ENCODE results near the gene SLC35E1. TPM values are rescaled to one million over a fixed set of nuclear protein-coding genes. Genes with fewer than 3 reads are reported as not detected.

The SLC35E1 gene
- total RNA-seq, 1 experiment from 2014 or later: 52.6 TPM

DNA sequence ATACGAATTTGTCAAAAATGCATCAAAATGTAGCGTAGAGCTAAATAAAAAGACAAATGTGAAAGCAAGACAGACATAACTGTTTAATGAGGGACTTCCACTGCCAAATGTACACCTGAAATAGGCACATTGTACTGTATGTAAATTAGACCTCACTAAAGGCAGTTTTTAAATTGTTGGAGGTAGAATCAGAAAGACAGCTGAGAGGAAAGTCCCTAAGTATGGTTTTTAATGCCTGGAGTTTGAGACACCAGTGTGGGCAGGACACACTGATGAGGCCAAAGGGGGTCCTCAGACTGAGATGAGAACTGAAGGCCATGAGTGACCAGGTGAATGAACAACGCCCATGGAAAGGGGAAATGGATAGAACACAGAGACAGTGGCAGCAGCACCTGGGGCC, 32.9 kb upstream of the SLC35E1 start:
- no TSS peak for BruUV-seq (replicated peaks)
- no peaks in the 10 kb centered on the region for H3K9me3 ChIP-seq (ENCODE audit: low read length)
- H3K4me3 ChIP-seq (ENCODE audit: low read length): no peak overlapping the region
- peaks cover 97% of the 10 kb centered on the region for H3K79me2 ChIP-seq (ENCODE audit: low read length)
- H3K4me1 ChIP-seq (ENCODE audit: insufficient read depth, low read length): peaks cover 13% of the 10 kb centered on the region
- intact Hi-C loops (cut with micrococcal nuclease): no loop called here
- DNase-seq (no peak), ATAC-seq (no peak)
- H3K27ac ChIP-seq (ENCODE audit: low read length): no peak overlapping the region
- H3K9me2 ChIP-seq (replicated peaks; ENCODE audit: low read length): no peaks in the 10 kb centered on the region
- no peaks in the 10 kb centered on the region for H3F3A ChIP-seq (ENCODE audit: low read length, unreplicated experiment)
- TF ChIP-seq EZH2 (IDR thresholded peaks at IDR 0.05; ENCODE audit: low read length, unreplicated experiment) (no peak), EZH2phosphoT487 (IDR thresholded peaks at IDR 0.05; ENCODE audit: borderline replicate concordance, low read length) (no peak), CTCF (conservative IDR thresholded peaks at IDR 0.05; ENCODE audit: low read depth, low read length) (no peak)
- no peak overlapping the region for H2AFZ ChIP-seq (ENCODE audit: low read length)
- H3K4me2 ChIP-seq (ENCODE audit: low read length): no peak overlapping the region
- H3K27me3 ChIP-seq (ENCODE audit: low read length): no peaks in the 10 kb centered on the region
- no peak overlapping the region for H3K9ac ChIP-seq (ENCODE audit: low read length)
- H4K20me1 ChIP-seq (ENCODE audit: low read length): peaks cover 85% of the 10 kb centered on the region
- no peaks in the 10 kb centered on the region for H3K36me3 ChIP-seq (ENCODE audit: low read depth, low read length)
- POLR2A ChIA-PET (ENCODE audit: unreplicated experiment): no interaction called here
- CTCF ChIA-PET: no interaction called here

DNA sequence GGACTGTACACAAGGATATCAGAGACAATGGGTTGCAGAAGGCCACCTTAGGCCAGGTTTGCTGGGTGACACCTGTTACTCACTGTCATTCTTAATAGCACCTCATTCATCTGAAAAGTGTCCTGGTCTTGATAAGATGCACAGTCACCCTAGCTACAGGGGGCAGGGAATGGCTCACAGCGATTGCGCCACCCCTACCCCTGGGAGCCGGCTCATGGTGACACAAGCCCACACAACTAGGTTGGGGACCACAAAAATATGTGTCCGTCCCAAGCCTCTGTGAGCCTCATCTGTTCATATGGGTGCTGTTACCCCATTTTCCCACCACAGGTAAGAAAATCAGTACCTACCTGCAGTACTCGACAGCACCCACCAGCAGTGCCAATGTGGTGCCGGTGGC, 32.4 kb upstream of the SLC35E1 start:
- Histone ChIP-seq H3K27me3 (ENCODE audit: low read length) (no peaks in the 10 kb centered on the region), H3K4me1 (ENCODE audit: insufficient read depth, low read length) (peaks cover 13% of the 10 kb centered on the region), H3K4me3 (ENCODE audit: low read length) (no peak overlapping the region), H3K36me3 (ENCODE audit: low read depth, low read length) (no peaks in the 10 kb centered on the region), H3K79me2 (ENCODE audit: low read length) (peaks cover 97% of the 10 kb centered on the region), H2AFZ (ENCODE audit: low read length) (no peak overlapping the region), H3K4me2 (ENCODE audit: low read length) (no peak overlapping the region), H3K9me3 (ENCODE audit: low read length) (no peaks in the 10 kb centered on the region), H3K9ac (ENCODE audit: low read length) (no peak overlapping the region), H3K9me2 (replicated peaks; ENCODE audit: low read length) (no peaks in the 10 kb centered on the region), H3F3A (ENCODE audit: low read length, unreplicated experiment) (no peaks in the 10 kb centered on the region), H3K27ac (ENCODE audit: low read length) (no peak overlapping the region), H4K20me1 (ENCODE audit: low read length) (peaks cover 86% of the 10 kb centered on the region)
- DNase-seq: no peak
- intact Hi-C loops (cut with micrococcal nuclease): no loop called here
- TF ChIP-seq EZH2 (IDR thresholded peaks at IDR 0.05; ENCODE audit: low read length, unreplicated experiment) (no peak), CTCF (conservative IDR thresholded peaks at IDR 0.05; ENCODE audit: low read depth, low read length) (no peak), EZH2phosphoT487 (IDR thresholded peaks at IDR 0.05; ENCODE audit: borderline replicate concordance, low read length) (no peak)
- ChIA-PET POLR2A (ENCODE audit: unreplicated experiment) (no interaction called here), CTCF (no interaction called here)
- BruUV-seq (replicated peaks): no TSS peak
- no peak for ATAC-seq

- Histone ChIP-seq H3K27me3 (ENCODE audit: low read length) (no peaks in the 10 kb centered on the region), H3K4me3 (ENCODE audit: low read length) (no peak overlapping the region), H3K9me3 (ENCODE audit: low read length) (no peaks in the 10 kb centered on the region), H3K79me2 (ENCODE audit: low read length) (peaks cover 97% of the 10 kb centered on the region), H3K4me2 (ENCODE audit: low read length) (no peak overlapping the region), H3K9ac (ENCODE audit: low read length) (no peak overlapping the region), H3K4me1 (ENCODE audit: insufficient read depth, low read length) (peaks cover 3% of the 10 kb centered on the region; the same call in 1 of the 2 replicates), H3K36me3 (ENCODE audit: low read depth, low read length) (no peaks in the 10 kb centered on the region), H3K9me2 (replicated peaks; ENCODE audit: low read length) (no peaks in the 10 kb centered on the region), H3F3A (ENCODE audit: low read length, unreplicated experiment) (no peaks in the 10 kb centered on the region), H4K20me1 (ENCODE audit: low read length) (peaks cover 87% of the 10 kb centered on the region), H2AFZ (ENCODE audit: low read length) (no peak overlapping the region), H3K27ac (ENCODE audit: low read length) (no peak overlapping the region)
- intact Hi-C loops (cut with micrococcal nuclease): no loop called here
- POLR2A ChIA-PET (ENCODE audit: unreplicated experiment): no interaction called here
- CTCF ChIA-PET: no interaction called here
- no peak for TF ChIP-seq EZH2 (IDR thresholded peaks at IDR 0.05; ENCODE audit: low read length, unreplicated experiment)
- no peak for TF ChIP-seq CTCF (conservative IDR thresholded peaks at IDR 0.05; ENCODE audit: low read depth, low read length)
- no peak for TF ChIP-seq EZH2phosphoT487 (IDR thresholded peaks at IDR 0.05; ENCODE audit: borderline replicate concordance, low read length)
- ATAC-seq: no peak
- no peak for DNase-seq
- no TSS peak for BruUV-seq (replicated peaks)
Measured at GRCh38 chr19:16603090-16603489, 30.9 kb upstream of the SLC35E1 start.

All from PC-3 (cell line).